ENCODE measurements around the gene RRP12.

RRP12 gene

DNA sequence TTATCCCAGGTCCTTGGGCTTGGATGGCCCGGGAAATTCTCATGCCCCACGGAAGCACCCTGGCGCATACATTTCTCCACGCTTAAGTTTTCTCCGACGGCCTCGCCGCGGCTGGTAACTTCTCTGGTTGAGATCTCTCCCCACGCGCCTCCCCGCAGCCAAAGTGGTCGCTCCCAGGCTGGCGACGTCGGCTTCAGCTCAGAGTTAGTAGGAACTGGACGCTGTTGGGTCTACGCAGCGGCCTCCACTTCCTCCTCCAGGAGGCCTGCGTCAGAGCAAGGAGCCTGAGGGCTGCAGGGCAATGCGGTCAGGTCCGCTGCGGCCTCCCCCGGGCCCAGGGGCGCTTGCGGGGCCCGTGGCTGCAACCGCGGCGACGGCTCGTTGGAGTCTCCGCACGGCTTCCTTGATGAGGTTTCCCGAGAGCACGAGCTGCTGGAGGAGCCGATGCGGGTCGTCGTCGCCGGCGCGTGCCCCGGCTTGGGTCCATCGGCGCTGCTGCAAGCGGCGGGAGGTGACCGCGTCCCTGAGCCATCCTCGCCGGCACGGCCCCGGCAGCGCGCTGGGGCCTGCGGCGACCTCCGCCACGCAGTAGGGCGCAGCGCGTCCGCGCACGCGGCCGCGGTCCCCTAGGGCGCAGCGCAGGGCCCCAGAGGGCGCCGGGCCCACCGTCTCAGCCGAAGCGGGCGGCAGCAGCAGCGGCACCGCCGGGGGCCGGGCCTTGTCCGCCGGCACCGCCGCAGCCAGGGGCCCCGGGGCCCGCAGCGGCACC lies 67.4 kb downstream of the RRP12 start:
- Histone ChIP-seq H2AFZ (ENCODE audit: low read length) (no peak overlapping the region), H3K4me1 (ENCODE audit: insufficient read depth, low read length, poor library complexity, severe bottlenecking) (peaks cover 30% of the 10 kb centered on the region)

GRCh38 chr10:97333351-97333600 lies 67.9 kb downstream of the RRP12 start:
- H3K9me3 ChIP-seq (ENCODE audit: insufficient read depth, low read depth, low read length), result no peaks in the 10 kb centered on the region
- peak overlapping the region; percentile 99 for H3K4me2 ChIP-seq (ENCODE audit: low read depth, low read length, poor library complexity, severe bottlenecking)
- TF ChIP-seq CTCF (conservative IDR thresholded peaks at IDR 0.05; ENCODE audit: low read length) (peak; percentile 49), EZH2phosphoT487 (IDR thresholded peaks at IDR 0.05; ENCODE audit: borderline replicate concordance) (no peak)
- H3K9me2 ChIP-seq (replicated peaks; ENCODE audit: low read depth, low read length), result no peaks in the 10 kb centered on the region
- H3K9ac ChIP-seq (ENCODE audit: low read depth, low read length, poor library complexity, severe bottlenecking), result peak overlapping the region; percentile 86
- peaks cover 30% of the 10 kb centered on the region for H3K4me1 ChIP-seq (ENCODE audit: insufficient read depth, low read length, poor library complexity, severe bottlenecking)
- no peaks in the 10 kb centered on the region for H3K27me3 ChIP-seq (ENCODE audit: insufficient read depth, low read length, poor library complexity, severe bottlenecking)
- H2AFZ ChIP-seq (ENCODE audit: low read length), result no peak overlapping the region
- H3K79me2 ChIP-seq (ENCODE audit: insufficient read depth, low read length), result peaks cover 52% of the 10 kb centered on the region
- H3K4me3 ChIP-seq (ENCODE audit: low read length, poor library complexity, severe bottlenecking), result peak overlapping the region; percentile 91
- H4K20me1 ChIP-seq (ENCODE audit: insufficient read depth, low read length, poor library complexity, severe bottlenecking), result peaks cover 43% of the 10 kb centered on the region
- H3F3A ChIP-seq (ENCODE audit: low read depth), result no peaks in the 10 kb centered on the region
- no peaks in the 10 kb centered on the region; the same call in 1 of the 2 replicates for H3K36me3 ChIP-seq (ENCODE audit: insufficient read depth, low read length)

More for the DNA sequence above, 67.4 kb downstream of the RRP12 start:
- peak overlapping the region; percentile 91 for H3K4me3 ChIP-seq (ENCODE audit: low read length, poor library complexity, severe bottlenecking)
- H3K9me2 ChIP-seq (replicated peaks; ENCODE audit: low read depth, low read length), result no peaks in the 10 kb centered on the region
- H3K27me3 ChIP-seq (ENCODE audit: insufficient read depth, low read length, poor library complexity, severe bottlenecking), result no peaks in the 10 kb centered on the region
- peak overlapping the region; percentile 86 for H3K9ac ChIP-seq (ENCODE audit: low read depth, low read length, poor library complexity, severe bottlenecking)
- peak; percentile 11; the same call in 1 of the 2 replicates for TF ChIP-seq CTCF (conservative IDR thresholded peaks at IDR 0.05; ENCODE audit: low read length)
- no peak for TF ChIP-seq EZH2phosphoT487 (IDR thresholded peaks at IDR 0.05; ENCODE audit: borderline replicate concordance)
- no peaks in the 10 kb centered on the region; the same call in 1 of the 2 replicates for H3K36me3 ChIP-seq (ENCODE audit: insufficient read depth, low read length)
- no peaks in the 10 kb centered on the region for H3F3A ChIP-seq (ENCODE audit: low read depth)
- peaks cover 43% of the 10 kb centered on the region for H4K20me1 ChIP-seq (ENCODE audit: insufficient read depth, low read length, poor library complexity, severe bottlenecking)
- H3K4me2 ChIP-seq (ENCODE audit: low read depth, low read length, poor library complexity, severe bottlenecking), result peak overlapping the region; percentile 99
- H3K79me2 ChIP-seq (ENCODE audit: insufficient read depth, low read length), result peaks cover 52% of the 10 kb centered on the region
- H3K9me3 ChIP-seq (ENCODE audit: insufficient read depth, low read depth, low read length), result no peaks in the 10 kb centered on the region

DNA sequence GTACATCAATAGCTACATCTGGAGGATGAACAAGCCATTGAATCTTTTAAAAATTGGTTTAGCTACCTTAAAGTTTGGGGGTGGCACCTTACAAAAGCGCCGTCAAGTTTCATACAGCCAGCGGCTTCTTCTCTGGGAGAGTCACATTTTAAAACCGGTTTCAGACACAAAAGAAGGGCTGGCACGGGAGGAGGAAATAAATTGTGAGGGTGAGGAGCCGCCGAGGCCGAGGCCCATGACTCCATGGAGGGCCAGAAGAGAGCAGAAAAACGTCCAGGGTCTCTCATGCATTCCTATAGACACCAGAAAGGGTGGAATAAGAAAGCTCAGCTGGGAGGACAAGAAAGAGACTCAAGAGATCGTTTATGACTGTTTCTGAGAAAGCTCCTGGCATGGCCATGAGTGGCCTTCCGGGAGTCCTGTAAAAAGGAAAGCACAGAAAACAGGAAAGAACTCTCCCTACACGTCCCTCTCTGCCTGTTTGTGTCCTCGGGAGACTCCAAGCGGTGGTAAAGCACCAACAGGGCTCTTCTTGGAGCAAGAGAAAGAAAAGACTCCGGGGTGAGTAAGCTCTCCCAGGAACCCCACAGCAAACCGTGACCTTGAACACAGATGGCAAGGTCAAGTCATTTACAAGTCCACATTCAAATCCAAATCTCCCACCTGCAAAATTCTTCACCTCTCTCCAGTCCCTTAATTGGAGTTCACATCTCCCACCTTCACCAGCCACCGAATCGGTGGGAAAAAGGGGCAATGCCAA lies 68.4 kb downstream of the RRP12 start:
- Histone ChIP-seq H3K9me3 (ENCODE audit: insufficient read depth, low read depth, low read length) (no peaks in the 10 kb centered on the region), H2AFZ (ENCODE audit: low read length) (no peak overlapping the region), H3K79me2 (ENCODE audit: insufficient read depth, low read length) (peaks cover 52% of the 10 kb centered on the region), H3F3A (ENCODE audit: low read depth) (no peaks in the 10 kb centered on the region), H3K4me1 (ENCODE audit: insufficient read depth, low read length, poor library complexity, severe bottlenecking) (peaks cover 31% of the 10 kb centered on the region), H3K9me2 (replicated peaks; ENCODE audit: low read depth, low read length) (no peaks in the 10 kb centered on the region), H3K27me3 (ENCODE audit: insufficient read depth, low read length, poor library complexity, severe bottlenecking) (no peaks in the 10 kb centered on the region), H4K20me1 (ENCODE audit: insufficient read depth, low read length, poor library complexity, severe bottlenecking) (peaks cover 43% of the 10 kb centered on the region), H3K36me3 (ENCODE audit: insufficient read depth, low read length) (no peaks in the 10 kb centered on the region; the same call in 1 of the 2 replicates), H3K4me3 (ENCODE audit: low read length, poor library complexity, severe bottlenecking) (peak overlapping the region; percentile 91), H3K9ac (ENCODE audit: low read depth, low read length, poor library complexity, severe bottlenecking) (peak overlapping the region; percentile 86), H3K4me2 (ENCODE audit: low read depth, low read length, poor library complexity, severe bottlenecking) (peak overlapping the region; percentile 99)
- no peak for TF ChIP-seq CTCF (conservative IDR thresholded peaks at IDR 0.05; ENCODE audit: low read length)
- TF ChIP-seq EZH2phosphoT487 (IDR thresholded peaks at IDR 0.05; ENCODE audit: borderline replicate concordance), result no peak
